ENCODE measurements around the gene NFASC.

Gene NFASC

DNA sequence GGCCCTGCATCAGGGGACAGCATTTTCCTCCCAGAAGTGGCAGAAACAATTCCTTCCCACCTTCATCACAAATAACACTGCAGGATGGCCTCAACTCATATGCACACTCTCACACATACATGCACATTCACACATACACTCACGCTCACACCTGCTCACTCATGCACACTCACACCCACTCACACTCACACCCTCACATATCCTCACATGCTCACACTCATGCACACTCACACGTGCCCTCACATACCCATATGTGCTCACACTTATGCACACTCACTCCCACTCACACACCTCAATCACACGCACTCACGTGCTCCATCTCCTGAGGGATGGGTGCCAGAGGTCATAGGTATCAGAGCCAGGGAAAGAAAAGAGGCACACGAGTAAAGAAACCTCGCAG is 77.1 kb downstream of the NFASC start (continued):
- TF ChIP-seq, protein P1, sequence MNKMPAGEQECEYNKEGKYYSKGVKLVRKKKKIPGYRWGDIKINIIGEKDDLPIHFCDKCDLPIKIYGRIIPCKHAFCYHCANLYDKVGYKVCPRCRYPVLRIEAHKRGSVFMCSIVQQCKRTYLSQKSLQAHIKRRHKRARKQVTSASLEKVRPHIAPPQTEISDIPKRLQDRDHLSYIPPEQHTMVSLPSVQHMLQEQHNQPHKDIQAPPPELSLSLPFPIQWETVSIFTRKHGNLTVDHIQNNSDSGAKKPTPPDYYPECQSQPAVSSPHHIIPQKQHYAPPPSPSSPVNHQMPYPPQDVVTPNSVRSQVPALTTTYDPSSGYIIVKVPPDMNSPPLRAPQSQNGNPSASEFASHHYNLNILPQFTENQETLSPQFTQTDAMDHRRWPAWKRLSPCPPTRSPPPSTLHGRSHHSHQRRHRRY (tag by site-specific recombination; IDR thresholded peaks at IDR 0.05), result no peak
- TF ChIP-seq ZFHX2 (tag by site-specific recombination; conservative IDR thresholded peaks at IDR 0.05) (peak; percentile 64), SP3 (tag by site-specific recombination; IDR thresholded peaks at IDR 0.05) (no peak)
- TF ChIP-seq, protein P2, sequence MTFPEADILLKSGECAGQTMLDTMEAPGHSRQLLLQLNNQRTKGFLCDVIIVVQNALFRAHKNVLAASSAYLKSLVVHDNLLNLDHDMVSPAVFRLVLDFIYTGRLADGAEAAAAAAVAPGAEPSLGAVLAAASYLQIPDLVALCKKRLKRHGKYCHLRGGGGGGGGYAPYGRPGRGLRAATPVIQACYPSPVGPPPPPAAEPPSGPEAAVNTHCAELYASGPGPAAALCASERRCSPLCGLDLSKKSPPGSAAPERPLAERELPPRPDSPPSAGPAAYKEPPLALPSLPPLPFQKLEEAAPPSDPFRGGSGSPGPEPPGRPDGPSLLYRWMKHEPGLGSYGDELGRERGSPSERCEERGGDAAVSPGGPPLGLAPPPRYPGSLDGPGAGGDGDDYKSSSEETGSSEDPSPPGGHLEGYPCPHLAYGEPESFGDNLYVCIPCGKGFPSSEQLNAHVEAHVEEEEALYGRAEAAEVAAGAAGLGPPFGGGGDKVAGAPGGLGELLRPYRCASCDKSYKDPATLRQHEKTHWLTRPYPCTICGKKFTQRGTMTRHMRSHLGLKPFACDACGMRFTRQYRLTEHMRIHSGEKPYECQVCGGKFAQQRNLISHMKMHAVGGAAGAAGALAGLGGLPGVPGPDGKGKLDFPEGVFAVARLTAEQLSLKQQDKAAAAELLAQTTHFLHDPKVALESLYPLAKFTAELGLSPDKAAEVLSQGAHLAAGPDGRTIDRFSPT (tag by site-specific recombination; IDR thresholded peaks at IDR 0.05), result no peak
- TF ChIP-seq, protein P3, sequence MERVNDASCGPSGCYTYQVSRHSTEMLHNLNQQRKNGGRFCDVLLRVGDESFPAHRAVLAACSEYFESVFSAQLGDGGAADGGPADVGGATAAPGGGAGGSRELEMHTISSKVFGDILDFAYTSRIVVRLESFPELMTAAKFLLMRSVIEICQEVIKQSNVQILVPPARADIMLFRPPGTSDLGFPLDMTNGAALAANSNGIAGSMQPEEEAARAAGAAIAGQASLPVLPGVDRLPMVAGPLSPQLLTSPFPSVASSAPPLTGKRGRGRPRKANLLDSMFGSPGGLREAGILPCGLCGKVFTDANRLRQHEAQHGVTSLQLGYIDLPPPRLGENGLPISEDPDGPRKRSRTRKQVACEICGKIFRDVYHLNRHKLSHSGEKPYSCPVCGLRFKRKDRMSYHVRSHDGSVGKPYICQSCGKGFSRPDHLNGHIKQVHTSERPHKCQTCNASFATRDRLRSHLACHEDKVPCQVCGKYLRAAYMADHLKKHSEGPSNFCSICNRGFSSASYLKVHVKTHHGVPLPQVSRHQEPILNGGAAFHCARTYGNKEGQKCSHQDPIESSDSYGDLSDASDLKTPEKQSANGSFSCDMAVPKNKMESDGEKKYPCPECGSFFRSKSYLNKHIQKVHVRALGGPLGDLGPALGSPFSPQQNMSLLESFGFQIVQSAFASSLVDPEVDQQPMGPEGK (tag by site-specific recombination; IDR thresholded peaks at IDR 0.05), result no peak

DNA sequence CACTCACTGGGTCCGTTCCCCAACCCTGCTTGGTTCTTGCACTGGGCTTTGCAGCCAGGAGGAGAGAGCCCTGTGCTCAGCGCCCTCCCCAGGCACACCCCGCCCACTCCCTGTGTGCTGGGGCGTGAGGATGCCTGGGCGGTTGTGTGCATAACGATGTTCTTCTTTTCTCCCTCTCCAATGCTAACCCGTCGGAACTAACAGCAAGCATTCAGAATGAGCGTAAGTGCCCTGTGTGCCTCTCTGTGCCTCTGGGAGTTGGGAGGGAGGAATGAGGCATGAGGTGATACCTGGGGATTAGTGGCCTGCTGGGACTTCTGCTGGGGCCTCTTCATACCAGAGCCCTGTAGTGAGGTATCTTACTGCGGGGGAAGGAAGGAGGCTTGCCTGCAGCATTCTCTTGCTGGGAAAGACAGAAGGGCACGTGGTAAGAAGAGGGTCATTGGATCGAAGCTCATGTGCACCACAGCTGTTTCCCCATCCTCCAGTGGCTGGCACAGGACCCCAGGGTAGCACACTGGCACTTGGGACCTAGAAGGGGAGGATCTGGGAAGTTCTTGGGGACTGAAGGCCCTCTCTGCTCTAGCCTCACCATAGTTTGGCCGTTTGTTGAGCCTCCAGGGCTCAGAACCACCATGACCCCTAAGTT is 79.8 kb downstream of the NFASC start:
- Histone ChIP-seq H3K4me3 (ENCODE audit: low read depth, low read length) (no peak overlapping the region), H3K4me1 (ENCODE audit: control insufficient read depth, insufficient read depth, low read length) (no peaks in the 10 kb centered on the region), H3K27ac (ENCODE audit: extremely low read depth, low read depth, low read length) (no peak overlapping the region), H3K36me3 (ENCODE audit: control insufficient read depth in 2 of 2, insufficient read depth in 1 of 2, low read length in 2 of 2) (no peaks in the 10 kb centered on the region), H3K9me3 (ENCODE audit: control insufficient read depth, insufficient read depth, low read depth, low read length) (no peaks in the 10 kb centered on the region)
- POLR2A ChIA-PET, result no interaction called here
- TF ChIP-seq ZFHX2 (tag by site-specific recombination; conservative IDR thresholded peaks at IDR 0.05) (peak; percentile 81), ZIC2 (tag by site-specific recombination; IDR thresholded peaks at IDR 0.05) (peak; percentile 97), EGR2 (tag by site-specific recombination; IDR thresholded peaks at IDR 0.05; ENCODE audit: low read depth) (peak; percentile 46), SP2 (tag by site-specific recombination; IDR thresholded peaks at IDR 0.05) (no peak), OSR2 (tag by site-specific recombination; IDR thresholded peaks at IDR 0.05) (no peak), BCL11B (tag by site-specific recombination; IDR thresholded peaks at IDR 0.05; ENCODE audit: low read depth) (no peak)
- CTCF ChIA-PET, result interaction anchor here (2.1 to 5.1 kb wide), 2 partner anchors 8 to 143 kb away, joined by 6 to 30 read pairs; no protein-coding TSS in a partner anchor

DNA sequence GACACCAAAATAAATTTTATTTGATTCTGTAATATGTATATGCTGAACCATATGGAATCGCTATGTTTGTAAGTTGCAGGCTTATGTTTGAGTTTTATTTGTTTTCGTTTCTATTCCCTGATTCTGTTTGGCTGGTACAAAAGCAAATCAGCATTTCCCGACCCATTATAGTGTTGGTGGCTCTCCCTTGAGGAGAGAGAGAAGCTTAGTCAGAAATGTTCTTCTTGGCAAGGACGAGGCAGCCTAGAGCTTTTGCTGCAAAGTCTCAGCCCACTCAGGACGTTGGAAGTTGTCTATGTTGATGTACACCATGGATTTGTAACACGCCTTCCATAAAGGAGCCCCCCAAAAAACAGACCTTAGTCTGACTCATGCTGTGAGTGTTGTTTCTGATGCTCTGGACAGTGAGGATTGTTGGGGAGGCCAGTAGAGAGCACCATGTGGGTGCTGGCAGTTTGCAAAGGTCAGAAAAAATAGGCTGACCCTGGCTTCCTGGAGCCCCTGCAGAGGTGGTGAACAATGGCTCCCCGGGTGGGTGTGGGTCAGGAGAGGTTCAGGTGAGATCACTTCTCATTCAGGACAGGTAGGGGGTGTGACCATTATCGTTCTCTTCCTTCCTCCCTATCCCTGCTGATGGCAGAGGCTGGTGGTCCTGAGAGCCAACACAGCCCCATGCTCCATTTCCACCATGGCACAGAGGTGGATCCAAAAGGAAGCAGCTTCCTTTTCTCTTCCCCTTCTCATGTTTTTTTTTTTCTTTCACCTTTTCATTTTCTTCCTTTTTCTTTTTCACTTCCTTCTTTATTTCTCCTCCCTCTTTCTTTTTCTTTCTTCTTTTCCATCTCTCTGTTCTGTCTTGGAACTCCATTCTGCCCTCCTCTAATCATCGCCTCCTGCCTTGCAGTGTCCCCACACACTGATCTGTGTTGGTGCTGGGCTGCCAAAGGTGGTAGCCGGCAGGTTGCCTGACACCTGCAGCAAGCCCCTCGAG is 88.0 kb downstream of the NFASC start:
- no peaks in the 10 kb centered on the region for H3K9me3 ChIP-seq (ENCODE audit: control insufficient read depth, insufficient read depth, low read depth, low read length)
- TF ChIP-seq TCF7L2 (IDR thresholded peaks at IDR 0.05; ENCODE audit: borderline replicate concordance, low read depth, low read length) (no peak), PRDM1 (tag by site-specific recombination; IDR thresholded peaks at IDR 0.05) (peak; percentile 67), ZNF621 (tag by site-specific recombination; IDR thresholded peaks at IDR 0.05) (no peak), ZNF777 (tag by site-specific recombination; IDR thresholded peaks at IDR 0.05; ENCODE audit: borderline replicate concordance) (no peak)
- no peaks in the 10 kb centered on the region for H3K4me1 ChIP-seq (ENCODE audit: control insufficient read depth, insufficient read depth, low read length)
- no peaks in the 10 kb centered on the region for H3K36me3 ChIP-seq (ENCODE audit: control insufficient read depth in 2 of 2, insufficient read depth in 1 of 2, low read length in 2 of 2)
- H3K27ac ChIP-seq (ENCODE audit: extremely low read depth, low read depth, low read length), result no peak overlapping the region
- ChIA-PET CTCF (interaction anchor here (1.1 to 2.8 kb wide), 3 partner anchors 17 to 151 kb away, joined by 4 to 24 read pairs (median 8); no protein-coding TSS in a partner anchor), POLR2A (no interaction called here)
- H3K4me3 ChIP-seq (ENCODE audit: low read depth, low read length), result no peak overlapping the region
